ENCODE measurements around the gene HOXB6.

GRCh38 chr17:48596000-48596734, 8.6 kb downstream of the HOXB6 start:
- TF ChIP-seq RAD21 (IDR thresholded peaks at IDR 0.05; ENCODE audit: low read depth) (no peak), POLR2AphosphoS5 (IDR thresholded peaks at IDR 0.05; ENCODE audit: low read depth, low read length) (no peak), POLR2A (IDR thresholded peaks at IDR 0.05; ENCODE audit: borderline replicate concordance, extremely low read depth, insufficient read depth, insufficient read length) (no peak)
